Activated naive CD4-positive, alpha-beta T cell treated with anti-CD3 and anti-CD28 coated beads, Interleukin-2, amount 50 U/mL, for 72 hours (primary cell): ENCODE measurements around the gene ROPN1B. TPM values are rescaled to one million over a fixed set of nuclear protein-coding genes. Genes with fewer than 3 reads are reported as not detected.
"Not testable (repeated sequence)": the region's sequence is repeated elsewhere in the genome, so short reads cannot be mapped to it uniquely, and the experiment has no call there.

ENCODE experiments used
- ATAC-seq, 2 donors: fragments of 150-1000 bp; cut with Tn5 transposase; 2 replicates each; pipeline ENCODE4 v1.10.0; 2021; ENCODE audit warnings: mild to moderate bottlenecking in 2 of 2, moderate library complexity in 2 of 2
- DNase-seq, 2 donors: peaks; one replicate each; pipeline ENCODE4 v3.0.0; 2021 to 2022; ENCODE audit warnings: low spot score in 2 of 2
- H3K27ac Mint-ChIP-seq, 2 donors: one replicate each; pipeline ENCODE4 v1.8.0; 2022; ENCODE audit warnings: mild to moderate bottlenecking in 2 of 2, mixed read lengths in 2 of 2
- H3K36me3 Mint-ChIP-seq, 2 donors: one replicate each; pipeline ENCODE4 v1.8.0; 2022; ENCODE audit warnings: mixed read lengths in 2 of 2
- H3K9me3 Mint-ChIP-seq, 2 donors: one replicate each; pipeline ENCODE4 v1.8.0; 2022; ENCODE audit warnings: mixed read lengths in 2 of 2
- total RNA-seq, 2 donors: library from RNA; stranded (reverse); gene quantifications; one replicate each; pipeline ENCODE4 v1.2.3, GENCODE V29; 2022

ROPN1B gene
- not detected for total RNA-seq

DNA sequence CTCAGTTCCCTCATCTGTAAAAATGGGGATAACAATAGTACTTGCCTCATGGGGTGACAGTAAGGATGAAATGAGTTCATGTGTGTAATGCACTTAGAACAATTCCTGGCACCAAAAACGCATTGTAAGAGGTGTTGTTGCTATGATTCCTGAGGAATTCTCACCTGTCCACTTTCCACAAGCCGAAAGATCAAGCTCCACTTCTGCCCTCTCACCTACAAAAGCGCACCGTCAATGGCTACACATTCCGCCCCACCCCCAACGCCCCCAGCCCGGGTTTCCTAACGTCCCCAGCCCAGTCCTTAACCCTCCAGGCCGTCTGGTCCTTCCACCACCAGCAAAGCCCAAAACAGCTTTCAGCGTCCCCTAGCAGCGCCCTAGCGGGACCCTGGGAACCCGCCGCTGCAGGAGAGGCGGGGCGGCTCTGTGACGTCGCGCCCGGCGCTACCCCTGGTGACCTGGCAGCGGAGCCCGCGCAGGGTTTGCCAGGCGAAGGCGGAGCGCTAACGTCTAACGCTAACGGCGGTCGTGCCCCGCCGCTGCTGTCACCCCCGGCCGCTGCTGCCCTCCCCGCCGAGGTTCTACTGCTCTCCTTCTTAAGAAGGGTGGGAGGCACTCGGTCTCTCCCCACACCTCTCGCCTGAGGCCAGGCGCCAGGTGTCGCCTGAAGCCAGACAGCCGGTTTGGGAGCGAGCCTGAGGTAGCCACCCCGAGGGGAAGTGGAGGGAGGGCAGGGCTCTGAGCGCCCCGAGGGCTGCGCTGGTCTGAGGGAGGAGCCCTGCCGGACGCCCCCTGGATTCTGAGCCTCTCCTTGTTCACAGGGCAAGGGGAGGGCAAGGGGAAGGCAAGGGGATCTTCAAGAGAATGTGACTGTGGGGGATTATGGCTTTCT, at the start of gene ROPN1B:
Gene ROPN1B (plus strand): TSS at position 478 of the 892 bp plus-strand sequence. CDS start 2,877 bp downstream, outside the sequence.
- H3K36me3 Mint-ChIP-seq, H3K27ac Mint-ChIP-seq, H3K9me3 Mint-ChIP-seq, DNase-seq: not testable (repeated sequence)
- ATAC-seq: peak; percentile 86 to 93

DNA sequence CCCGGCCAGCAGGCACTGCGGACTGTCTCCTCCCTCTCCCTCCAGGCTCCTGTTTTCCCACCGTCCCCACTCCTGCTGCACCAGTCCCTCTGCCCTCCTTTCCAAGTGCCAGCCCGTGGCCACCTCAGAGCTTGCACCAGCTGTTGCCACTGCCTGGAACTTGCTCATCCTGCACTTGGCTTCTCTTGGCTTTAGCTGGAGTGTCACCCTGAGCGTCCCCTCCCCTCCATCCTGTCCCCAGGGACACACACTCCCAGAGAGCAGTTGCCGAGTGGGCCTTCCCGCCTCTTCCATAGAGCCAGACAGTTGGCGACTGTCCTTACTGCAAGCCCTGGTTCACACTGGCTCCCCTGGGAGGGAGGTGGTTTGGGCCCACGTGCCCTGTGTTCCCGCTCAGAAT, 48.8 kb upstream of the ROPN1B start:
- H3K36me3 Mint-ChIP-seq, H3K27ac Mint-ChIP-seq, H3K9me3 Mint-ChIP-seq, ATAC-seq, DNase-seq: not testable (repeated sequence)

DNA sequence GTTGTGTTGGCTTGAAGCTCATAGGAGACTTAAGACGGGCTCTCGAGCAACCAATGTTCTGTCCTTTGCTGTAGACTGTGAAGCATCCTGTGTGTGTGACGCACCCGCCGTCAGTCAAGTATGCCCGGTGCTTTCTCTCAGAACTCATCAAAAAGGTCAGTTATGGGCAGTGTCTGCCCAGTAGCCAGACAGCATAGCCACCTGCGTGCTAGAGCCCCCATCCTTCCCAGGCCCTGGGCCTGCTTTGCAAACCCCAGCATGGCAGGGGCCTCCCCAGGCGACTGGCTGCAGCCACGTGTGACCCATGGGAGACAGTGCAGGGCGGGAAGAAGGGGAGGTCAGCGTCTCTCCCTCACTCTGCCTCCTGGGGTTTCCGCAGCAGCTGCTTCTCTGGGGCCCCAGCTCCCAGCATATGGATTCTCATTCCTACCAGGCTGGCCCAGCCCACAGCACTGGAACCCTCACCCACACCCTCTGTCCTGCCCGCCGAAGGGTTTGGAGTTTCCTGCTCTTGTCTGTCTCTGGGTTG, 48.2 kb upstream of the ROPN1B start:
- not testable (repeated sequence) for ATAC-seq, DNase-seq, H3K36me3 Mint-ChIP-seq, H3K27ac Mint-ChIP-seq, H3K9me3 Mint-ChIP-seq

DNA sequence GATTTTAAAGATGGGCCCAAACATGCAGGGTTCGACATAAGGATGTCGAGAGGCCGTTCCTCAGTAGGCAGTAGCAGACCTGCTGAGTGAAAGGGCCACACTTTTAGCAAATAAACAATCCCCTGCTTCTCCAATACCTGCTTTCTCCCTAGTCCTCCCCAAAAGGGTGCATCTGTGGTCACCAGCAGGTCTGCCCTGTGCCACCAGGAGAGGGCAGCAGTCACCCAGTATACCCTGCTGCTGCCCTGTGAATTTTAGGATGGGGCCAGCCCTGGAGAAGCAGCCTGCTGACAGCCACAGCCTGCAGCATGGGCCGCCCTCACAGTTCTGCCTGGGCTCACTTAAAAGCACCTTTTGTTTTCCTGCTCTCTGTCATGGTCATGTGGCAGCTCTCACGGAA, 47.3 kb upstream of the ROPN1B start:
- not testable (repeated sequence) for H3K9me3 Mint-ChIP-seq, ATAC-seq, H3K36me3 Mint-ChIP-seq, H3K27ac Mint-ChIP-seq
- peak in 1 of 2 donors; percentile 52 for DNase-seq

DNA sequence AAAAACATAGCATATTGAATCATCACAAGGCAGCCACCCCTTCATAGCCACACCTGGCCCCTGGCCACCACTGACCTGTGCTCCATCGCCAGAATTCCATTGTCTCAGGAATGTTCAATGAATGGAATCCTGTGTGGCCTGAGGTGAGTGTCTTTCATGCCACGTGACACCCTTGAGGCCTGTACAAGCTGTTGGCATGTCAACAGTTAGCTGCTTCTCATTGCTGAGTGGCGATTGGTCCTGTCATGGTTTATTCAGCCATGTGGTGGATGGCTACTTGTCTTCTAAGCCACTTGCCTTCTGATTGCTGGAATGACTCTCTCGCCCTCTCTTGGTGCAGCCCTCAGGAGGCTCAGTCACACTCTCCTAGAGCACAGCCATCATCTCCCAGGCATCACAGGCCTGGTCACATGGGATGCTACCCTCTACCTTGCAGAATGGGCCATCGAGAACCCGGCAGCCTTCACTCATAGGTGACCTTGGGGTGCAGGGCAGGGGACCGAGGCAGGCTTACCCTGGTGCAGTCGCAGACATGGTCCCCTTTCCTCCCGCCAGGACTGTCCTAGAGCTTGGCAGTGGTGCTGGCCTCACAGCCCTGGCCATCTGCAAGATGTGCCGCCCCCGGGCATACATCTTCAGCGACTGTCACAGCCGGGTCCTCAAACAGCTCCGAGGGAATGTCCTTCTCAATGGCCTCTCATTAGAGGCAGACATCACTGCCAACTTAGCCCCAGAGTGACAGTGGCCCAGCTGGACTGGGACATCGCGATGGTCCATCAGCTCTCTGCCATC, 45.5 kb upstream of the ROPN1B start:
- H3K27ac Mint-ChIP-seq, ATAC-seq, DNase-seq, H3K36me3 Mint-ChIP-seq, H3K9me3 Mint-ChIP-seq: not testable (repeated sequence)

DNA sequence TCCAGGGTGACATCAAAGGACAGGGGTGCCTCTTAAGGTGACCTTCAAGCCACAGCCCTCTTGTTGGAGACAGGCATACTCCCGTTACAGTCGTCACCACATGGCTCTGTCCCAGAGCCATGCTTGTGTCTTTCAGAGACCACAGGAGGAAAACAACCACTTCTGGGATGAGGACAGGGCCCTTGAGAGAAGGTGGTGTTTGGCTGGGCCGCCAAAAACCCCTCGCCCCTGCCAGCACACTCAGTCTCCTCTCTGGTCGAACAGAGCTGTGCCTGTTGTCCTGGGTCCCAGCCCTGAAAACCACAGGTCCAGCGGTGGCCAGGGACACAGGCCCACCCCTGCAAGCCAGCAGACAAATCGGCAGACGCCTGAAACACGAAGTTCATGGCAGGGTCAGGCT, 44.7 kb upstream of the ROPN1B start:
- H3K9me3 Mint-ChIP-seq, H3K27ac Mint-ChIP-seq, ATAC-seq, DNase-seq, H3K36me3 Mint-ChIP-seq: not testable (repeated sequence)

DNA sequence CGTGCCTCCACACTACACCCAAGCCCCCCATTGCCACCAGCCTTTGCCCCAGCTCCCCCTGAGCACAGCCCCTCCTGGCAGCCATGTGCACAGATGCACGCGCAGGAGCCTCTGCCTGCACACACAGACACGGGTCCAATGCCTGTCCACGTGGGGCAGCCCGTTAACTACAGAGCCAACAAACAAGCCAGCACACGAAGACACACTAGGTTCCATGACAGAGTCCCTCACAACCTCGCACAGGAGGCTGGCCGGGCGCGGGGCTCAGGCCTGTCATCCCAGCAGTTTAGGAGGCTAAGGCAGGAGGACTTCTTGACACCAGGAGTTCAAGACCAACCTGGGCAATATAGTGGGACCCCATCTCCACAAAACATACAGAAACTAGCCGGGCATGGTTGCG, 43.3 kb upstream of the ROPN1B start:
- not testable (repeated sequence) for DNase-seq, ATAC-seq, H3K27ac Mint-ChIP-seq, H3K9me3 Mint-ChIP-seq, H3K36me3 Mint-ChIP-seq

DNA sequence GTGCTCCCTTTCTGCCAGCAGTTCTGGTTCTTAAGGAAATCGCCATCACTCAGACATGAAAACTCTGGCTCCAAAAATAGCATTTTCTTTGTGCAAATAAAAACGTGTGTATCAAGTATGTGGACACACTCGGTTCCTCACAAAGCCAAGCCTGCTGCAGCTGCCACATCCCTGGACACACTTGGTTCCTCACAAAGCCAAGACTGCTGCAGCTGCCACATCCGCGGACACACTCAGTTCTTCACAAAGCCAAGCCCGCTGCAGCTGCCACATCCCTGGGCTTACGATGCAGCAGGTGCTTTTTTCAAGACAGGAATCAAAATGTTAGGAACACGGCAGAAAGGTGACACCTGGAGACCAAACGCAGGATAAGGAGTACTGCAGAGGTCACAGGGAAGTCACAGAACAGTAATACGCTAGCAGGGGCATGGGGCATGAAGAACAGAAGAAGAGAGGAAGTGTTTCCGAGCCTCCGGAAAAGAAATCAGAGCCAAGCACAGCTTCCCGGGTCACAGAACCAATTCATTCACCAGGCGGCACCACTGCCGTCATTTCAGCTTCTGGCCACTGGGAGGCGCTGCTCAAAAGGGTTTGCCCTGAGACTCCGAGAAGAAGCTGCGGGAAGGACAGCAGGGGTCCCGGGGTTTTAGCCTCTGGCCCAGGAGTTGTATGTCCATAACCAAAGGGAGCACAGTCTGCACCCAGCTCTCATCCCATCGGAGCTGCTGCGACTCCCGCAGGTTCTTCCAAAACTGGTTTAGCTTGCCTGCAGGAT, 40.0 kb upstream of the ROPN1B start:
- H3K36me3 Mint-ChIP-seq, ATAC-seq, H3K9me3 Mint-ChIP-seq, H3K27ac Mint-ChIP-seq: not testable (repeated sequence)
- peak in 1 of 2 donors; percentile 80 for DNase-seq

DNA sequence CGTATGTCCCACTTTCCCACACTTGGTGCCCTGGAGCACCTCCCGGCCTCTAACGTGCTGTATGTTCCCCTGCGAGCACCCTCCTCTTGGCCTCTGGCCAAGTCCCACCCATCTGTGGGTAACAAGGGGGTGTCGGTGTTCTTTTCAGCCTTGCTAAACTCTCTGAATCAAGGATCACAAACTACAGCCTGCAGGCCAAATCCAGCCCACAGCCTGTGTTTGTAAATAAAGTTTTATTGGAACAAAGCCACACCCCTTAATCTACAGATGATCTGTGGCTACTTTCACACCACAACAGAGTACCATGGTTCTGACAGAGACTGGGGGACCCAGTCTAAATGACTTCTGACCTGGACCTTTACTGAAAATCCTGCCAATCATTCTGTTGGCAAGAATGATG, 39.2 kb upstream of the ROPN1B start:
- ATAC-seq, H3K27ac Mint-ChIP-seq, DNase-seq, H3K36me3 Mint-ChIP-seq, H3K9me3 Mint-ChIP-seq: not testable (repeated sequence)

DNA sequence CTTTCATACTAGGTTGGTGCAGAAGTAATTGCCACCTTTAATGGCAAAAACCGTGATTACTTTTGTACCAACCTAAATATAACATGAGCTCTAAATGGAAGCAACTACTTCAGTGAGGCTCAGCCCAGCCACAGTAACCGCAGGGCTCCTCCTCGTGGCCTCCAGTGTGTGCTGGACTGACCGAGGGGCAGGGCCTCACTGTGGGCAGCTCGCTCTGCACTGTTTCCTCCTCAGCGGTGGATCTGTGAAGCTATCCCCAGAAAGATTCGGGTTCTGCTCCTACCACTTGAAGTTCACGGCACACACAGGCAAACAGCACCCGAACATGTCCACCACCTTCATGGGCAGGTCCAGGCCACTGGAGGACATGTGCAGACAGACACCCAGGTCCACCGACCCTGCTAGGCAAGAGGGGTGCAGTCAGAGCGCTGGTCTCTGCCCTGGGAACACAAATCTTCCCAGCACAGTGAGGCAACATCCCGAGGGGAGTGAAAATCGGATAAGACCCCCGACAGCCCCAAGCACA, 37.6 kb upstream of the ROPN1B start:
- H3K9me3 Mint-ChIP-seq, DNase-seq, H3K36me3 Mint-ChIP-seq, H3K27ac Mint-ChIP-seq, ATAC-seq: not testable (repeated sequence)

DNA sequence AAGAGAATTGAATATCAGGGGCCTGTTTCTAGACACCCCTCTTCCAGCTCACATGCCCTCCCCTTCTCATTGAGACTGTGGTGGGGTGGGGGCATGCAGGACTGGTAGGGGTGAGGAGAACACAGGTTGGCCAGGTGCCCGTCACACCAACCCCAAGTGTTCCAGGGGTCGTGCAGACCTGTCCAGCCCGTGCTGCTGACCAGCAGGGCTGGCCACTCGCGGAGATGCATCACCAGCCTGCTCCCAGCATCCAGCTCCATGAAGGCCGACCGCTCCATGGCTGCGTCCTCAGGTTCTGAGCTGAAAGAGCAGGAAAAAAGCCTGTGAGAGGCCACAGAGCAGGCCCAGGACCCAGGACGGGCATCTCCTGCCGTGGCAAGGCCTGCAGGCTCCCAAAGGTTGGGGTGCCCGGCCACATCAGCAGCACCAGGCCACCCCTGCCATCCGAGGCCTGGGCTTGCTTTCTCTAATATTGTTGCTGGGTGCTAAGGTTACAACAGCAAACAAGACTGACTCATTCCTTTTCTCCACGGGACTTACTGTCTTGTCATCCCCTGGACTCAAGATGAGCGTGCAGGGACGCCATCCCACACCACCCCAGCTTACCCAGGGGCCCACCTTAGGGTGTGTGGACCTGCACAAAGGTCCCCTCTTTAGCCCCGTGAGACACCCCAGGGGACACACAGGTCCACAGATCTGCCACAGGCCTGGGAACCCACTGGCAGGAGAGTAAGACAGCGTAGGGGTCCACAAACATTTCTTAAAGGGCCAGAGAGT, 35.4 kb upstream of the ROPN1B start:
- H3K27ac Mint-ChIP-seq, H3K36me3 Mint-ChIP-seq, DNase-seq, ATAC-seq, H3K9me3 Mint-ChIP-seq: not testable (repeated sequence)

DNA sequence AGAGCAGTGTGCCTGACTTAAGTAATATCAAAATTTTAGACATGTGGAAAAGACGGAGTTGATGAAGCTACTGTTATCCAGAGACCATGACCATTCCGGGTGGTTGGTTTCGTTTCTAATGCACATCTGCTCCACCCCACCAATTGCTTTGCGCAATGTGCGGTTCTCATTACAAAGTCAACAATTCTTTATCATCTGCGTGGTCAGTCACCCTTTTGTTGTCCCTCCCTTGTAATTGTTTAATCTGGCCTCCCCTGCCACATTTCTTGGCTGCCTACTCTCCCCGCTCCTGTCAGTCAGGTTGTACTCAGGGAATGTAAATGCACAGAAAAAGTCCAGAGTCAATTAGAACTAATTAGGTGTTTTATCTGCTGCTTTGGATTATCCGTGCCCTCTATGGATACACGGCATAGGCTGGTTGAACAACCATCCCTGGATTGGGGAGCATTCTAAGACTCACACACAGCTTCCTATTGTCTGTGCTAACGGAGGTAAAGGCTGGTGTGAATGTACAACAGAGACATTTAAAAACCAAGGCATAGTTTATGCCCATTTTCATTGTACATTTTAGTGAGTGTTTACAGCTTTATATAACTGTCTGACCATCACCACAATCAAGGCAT, 33.6 kb upstream of the ROPN1B start:
- not testable (repeated sequence) for H3K27ac Mint-ChIP-seq, H3K36me3 Mint-ChIP-seq, DNase-seq, H3K9me3 Mint-ChIP-seq, ATAC-seq

DNA sequence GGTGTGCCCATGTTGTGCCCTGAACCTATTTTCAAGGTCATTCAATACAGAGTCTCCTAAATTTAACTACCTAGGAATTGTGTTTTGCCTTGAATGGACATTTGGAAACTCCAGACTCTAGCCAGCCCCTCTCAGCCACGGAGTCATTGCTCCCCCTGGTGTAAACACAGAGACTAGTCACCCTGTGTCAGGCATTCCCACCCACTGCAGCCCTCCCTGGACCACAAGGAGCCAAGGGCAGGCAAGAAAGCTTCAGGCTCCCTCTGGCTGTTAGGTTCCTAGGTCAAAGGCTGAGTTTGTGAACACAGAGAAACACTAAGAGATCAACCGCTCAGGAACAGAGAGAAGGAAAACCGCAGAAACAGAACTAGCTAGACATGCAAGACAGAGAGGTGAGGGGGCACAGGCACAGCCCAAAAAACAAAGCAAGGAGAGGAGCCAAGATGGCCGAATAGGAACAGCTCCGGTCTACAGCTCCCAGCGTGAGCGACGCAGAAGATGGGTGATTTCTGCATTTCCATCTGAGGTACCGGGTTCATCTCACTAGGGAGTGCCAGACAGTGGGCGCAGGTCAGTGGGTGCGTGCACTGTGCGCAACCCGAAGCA, 32.7 kb upstream of the ROPN1B start:
- not testable (repeated sequence) for H3K9me3 Mint-ChIP-seq, DNase-seq, ATAC-seq

DNA sequence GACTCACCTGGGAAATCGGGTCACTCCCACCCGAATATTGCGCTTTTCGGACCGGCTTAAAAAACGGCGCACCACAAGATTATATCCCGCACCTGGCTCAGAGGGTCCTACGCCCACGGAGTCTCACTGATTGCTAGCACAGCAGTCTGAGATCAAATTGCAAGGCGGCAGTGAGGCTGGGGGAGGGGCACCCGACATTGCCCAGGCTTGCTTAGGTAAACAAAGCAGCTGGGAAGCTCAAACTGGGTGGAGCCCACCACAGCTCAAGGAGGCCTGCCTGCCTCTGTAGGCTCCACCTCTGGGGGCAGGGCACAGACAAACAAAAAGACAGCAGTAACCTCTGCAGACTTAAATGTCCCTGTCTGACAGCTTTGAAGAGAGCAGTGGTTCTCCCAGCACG, 32.1 kb upstream of the ROPN1B start:
- ATAC-seq, H3K9me3 Mint-ChIP-seq, H3K27ac Mint-ChIP-seq, H3K36me3 Mint-ChIP-seq, DNase-seq: not testable (repeated sequence)

More for the DNA sequence above, 32.7 kb upstream of the ROPN1B start:
- H3K36me3 Mint-ChIP-seq, H3K27ac Mint-ChIP-seq: not testable (repeated sequence)

DNA sequence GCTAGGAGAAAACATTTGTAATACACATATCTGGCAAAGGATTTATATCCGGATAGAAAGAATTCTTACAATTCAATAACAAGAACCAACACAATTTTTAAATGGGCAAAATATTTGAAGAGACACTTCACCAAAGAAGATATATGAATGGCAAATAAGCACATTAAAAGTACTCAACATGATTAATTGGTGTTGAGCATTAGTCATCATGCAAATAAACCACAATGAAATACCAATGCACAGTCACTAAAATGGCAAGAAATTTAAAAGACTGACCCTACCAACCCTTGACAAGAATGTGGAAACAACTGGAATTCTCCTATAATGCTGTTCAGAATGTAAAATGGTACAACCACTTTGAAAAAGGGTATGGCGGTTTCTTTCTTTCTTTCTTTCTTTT, 21.2 kb upstream of the ROPN1B start:
- H3K36me3 Mint-ChIP-seq, H3K27ac Mint-ChIP-seq, H3K9me3 Mint-ChIP-seq, ATAC-seq, DNase-seq: not testable (repeated sequence)
